HepG2 (cell line): ENCODE measurements around the gene GNAS-AS1. TPM values are rescaled to one million over a fixed set of nuclear protein-coding genes. Genes with fewer than 3 reads are reported as not detected.

Experiments
- ATAC-seq: fragments of 200-7000 bp; cut with Tn5 transposase; 3 replicates; pipeline ENCODE4 v1.9.1; 2020; ENCODE audit warnings: mild to moderate bottlenecking, moderate library complexity
- BruUV-seq: library from RNA; stranded (reverse); fragments of 400-500 nt; replicated peaks from 2 replicates; lab custom pipeline; 2021; lab: Mats Ljungman, UMichigan
- CTCF ChIA-PET: fragments of 300-600 bp; formaldehyde crosslinking; extraction: SDS; loops from one replicate; lab custom pipeline; 2021; ENCODE audit warnings: low total read pairs, inconsistent platforms, low intra/inter-chr PET ratio; lab: Yijun Ruan, JAX
- POLR2A ChIA-PET: fragments of 350-600 bp; sonication (Branson Sonifier 250); formaldehyde crosslinking; loops from one replicate; lab custom pipeline; 2020; ENCODE audit warnings: antibody characterized with exemption, inconsistent platforms; lab: Yijun Ruan, JAX
- DNase-seq: peaks from one replicate; pipeline ENCODE4 v3.0.0-alpha.2; 2015; ENCODE audit warnings: low spot score
- FAIRE-seq: peaks from 3 replicates; lab custom pipeline; 2011; peaks lifted over from hg19 to GRCh38; lab: Jason Lieb, UNC
- H2AFZ ChIP-seq: one replicate; pipeline ENCODE4 v1.6.1; 2011; ENCODE audit warnings: low read length, inconsistent platforms
- H3K27ac ChIP-seq: fragments of 300-600 bp; 3 replicates; pipeline ENCODE4 v1.8.0; 2011; ENCODE audit warnings: mixed run types, mild to moderate bottlenecking, mixed read lengths, low read length, inconsistent platforms; ENCODE audit not compliant: insufficient read depth; ENCODE audit errors: extremely low read length
- H3K27me3 ChIP-seq, 2 experiments: fragments of 200-600 bp in 1 of 2; 2 replicates in 1 of 2; 3 replicates in 1 of 2; pipeline versions ENCODE4 v1.6.0 to v1.8.0; 2011; ENCODE audit warnings: low read length in 2 of 2, mild to moderate bottlenecking in 2 of 2, moderate library complexity in 2 of 2, inconsistent platforms in 1 of 2; ENCODE audit not compliant: insufficient read depth in 2 of 2, control insufficient read depth in 1 of 2
- H3K36me3 ChIP-seq, 2 experiments: fragments of 200-600 bp in 1 of 2; replicated peaks in 1 of 2; 2 replicates in 1 of 2; 3 replicates in 1 of 2; pipeline versions ENCODE4 v1.5.1 to v1.8.0; 2011; ENCODE audit warnings: low read length in 2 of 2, inconsistent platforms in 1 of 2; ENCODE audit not compliant: insufficient read depth in 2 of 2, control insufficient read depth in 1 of 2
- H3K4me1 ChIP-seq: 2 replicates; pipeline ENCODE4 v1.5.1; 2012; ENCODE audit warnings: low read length, inconsistent platforms; ENCODE audit not compliant: insufficient read depth
- H3K4me2 ChIP-seq: 2 replicates; pipeline ENCODE4 v1.6.0; 2011; ENCODE audit warnings: low read depth, low read length, inconsistent platforms
- H3K4me3 ChIP-seq, 3 experiments: fragments of 200-600 bp in 1 of 3; sonication (generic), shearing (Covaris generic) in 1 of 3; replicated peaks in 1 of 3; 2 replicates each; pipeline ENCODE4 v1.5.1; 2011 to 2016; ENCODE audit warnings: low read length in 3 of 3, inconsistent platforms in 2 of 3, low read depth in 2 of 3, mild to moderate bottlenecking in 2 of 3, control low read depth in 1 of 3, mixed read lengths in 1 of 3; ENCODE audit not compliant: insufficient read depth in 1 of 3
- H3K79me2 ChIP-seq: one replicate; pipeline ENCODE4 v1.6.1; 2011; ENCODE audit warnings: low read length, inconsistent platforms; ENCODE audit not compliant: insufficient read depth
- H3K9ac ChIP-seq: 2 replicates; pipeline ENCODE4 v1.6.0; 2011; ENCODE audit warnings: mild to moderate bottlenecking, low read depth, low read length, inconsistent platforms; ENCODE audit not compliant: insufficient read depth
- H3K9me3 ChIP-seq: 2 replicates; pipeline ENCODE4 v1.5.1; 2012; ENCODE audit warnings: mild to moderate bottlenecking, low read length
- H4K20me1 ChIP-seq: 2 replicates; pipeline ENCODE4 v1.6.0; 2011; ENCODE audit warnings: inconsistent platforms, mild to moderate bottlenecking, low read length, moderate library complexity; ENCODE audit not compliant: insufficient read depth
- ATF1 ChIP-seq: IDR thresholded peaks from 2 replicates; pipeline ENCODE4 v1.6.1; 2016; ENCODE audit warnings: mild to moderate bottlenecking, control low read depth
- BRD4 ChIP-seq: sonication (generic); formaldehyde crosslinking; IDR thresholded peaks from 2 replicates; pipeline ENCODE4 v1.4.0; 2020; ENCODE audit warnings: missing genetic modification reagents
- FOXP1 ChIP-seq, 2 experiments: fragments of 450-650 bp in 1 of 2; IDR thresholded peaks; 2 replicates each; pipeline ENCODE4 v1.6.1; 2017 to 2018; ENCODE audit warnings: antibody characterized with exemption in 1 of 2
- GPN1 ChIP-seq: sonication (generic); formaldehyde crosslinking; IDR thresholded peaks from 2 replicates; pipeline ENCODE4 v1.5.1; 2020; ENCODE audit warnings: missing genetic modification reagents, borderline replicate concordance
- HIVEP1 ChIP-seq: sonication (generic); formaldehyde crosslinking; IDR thresholded peaks from 2 replicates; pipeline ENCODE4 v1.4.0; 2020; ENCODE audit warnings: mild to moderate bottlenecking, missing genetic modification reagents
- RELA ChIP-seq: sonication (generic); formaldehyde crosslinking; IDR thresholded peaks from 2 replicates; pipeline ENCODE4 v1.4.0; 2020; ENCODE audit warnings: missing genetic modification reagents
- ZMYM2 ChIP-seq: sonication (generic); formaldehyde crosslinking; IDR thresholded peaks from 2 replicates; pipeline ENCODE4 v1.8.0; 2022; ENCODE audit warnings: mild to moderate bottlenecking, missing genetic modification reagents
- ZNF570 ChIP-seq: sonication (generic); formaldehyde crosslinking; IDR thresholded peaks from 2 replicates; pipeline ENCODE4 v1.4.0; 2020; ENCODE audit warnings: mild to moderate bottlenecking, missing genetic modification reagents, borderline replicate concordance
- WGBS: methylation state at CpG from one replicate; pipeline ENCODE4 v1.1.6; 2017; ENCODE audit warnings: low lambda C conversion rate; 5-methylcytosine and 5-hydroxymethylcytosine counted together
- in situ Hi-C: cut with HindIII; loops from 2 replicates; pipeline ENCODE4 v1.10.0; 2017; ENCODE audit warnings: low pct_unique_long_range_greater_than_20kb; ENCODE audit not compliant: extremely low pct_ligation_motif_present
- intact Hi-C: fragments of 100-400 bp; cut with micrococcal nuclease; formaldehyde crosslinking; loops from one replicate; pipeline ENCODE4 v1.10.0; 2022; ENCODE audit not compliant: unreplicated experiment
- polyA plus RNA-seq, 8 experiments: library from polyadenylated mRNA; depleted of rRNA in 3 of 8; stranded (reverse) in 7 of 8; unstranded in 1 of 8; fragments of >200 nt; fragmentation: Illumina TruSeq in 4 of 8; extraction: Trizol in 4 of 8; gene quantifications; 2 replicates each; pipeline versions ENCODE4 v1.2.1 to v1.2.3, GENCODE V29; 2011 to 2016; ENCODE audit warnings: low read depth in 4 of 8, missing spikeins in 1 of 8, mixed read lengths in 1 of 8; ENCODE audit not compliant: insufficient read depth in 1 of 8
- total RNA-seq, 5 experiments: library from RNA; depleted of rRNA; stranded (reverse); fragments of >200 nt; fragmentation: Illumina TruSeq; extraction: Trizol; gene quantifications; 2 replicates each; pipeline ENCODE4 v1.2.3, GENCODE V29; 2016; ENCODE audit warnings: low read depth in 1 of 5
- TF ChIP-seq, protein P1 (sequence below): sonication (generic); formaldehyde crosslinking; IDR thresholded peaks from 2 replicates; pipeline ENCODE4 v1.8.0; 2022; ENCODE audit warnings: missing genetic modification reagents, mild to moderate bottlenecking, inconsistent platforms, borderline replicate concordance
- TF ChIP-seq, protein P2 (sequence below): sonication (generic); formaldehyde crosslinking; IDR thresholded peaks from 2 replicates; pipeline ENCODE4 v1.5.0; 2020; ENCODE audit warnings: mild to moderate bottlenecking, missing genetic modification reagents, borderline replicate concordance

Gene GNAS-AS1
- total and polyA plus RNA-seq, 2 of the 13 experiments (the other 11 are each of a cell fraction or from before 2014, with no cell fraction given), result not detected

- TF ChIP-seq, protein P1, sequence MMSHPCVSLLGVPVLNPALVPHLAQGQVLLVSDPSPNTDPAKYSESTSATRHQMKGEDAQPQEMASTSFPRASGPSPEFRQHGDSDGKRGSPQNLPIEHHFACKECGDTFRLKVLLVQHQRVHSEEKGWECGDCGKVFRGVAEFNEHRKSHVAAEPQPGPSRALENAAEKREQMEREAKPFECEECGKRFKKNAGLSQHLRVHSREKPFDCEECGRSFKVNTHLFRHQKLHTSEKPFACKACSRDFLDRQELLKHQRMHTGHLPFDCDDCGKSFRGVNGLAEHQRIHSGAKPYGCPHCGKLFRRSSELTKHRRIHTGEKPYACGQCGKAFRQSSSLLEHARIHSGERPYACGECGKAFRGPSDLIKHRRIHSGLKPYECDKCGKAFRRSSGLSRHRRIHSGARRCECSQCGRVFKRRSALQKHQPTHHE (CRISPR knock-in tag), result no peak
Observed at GRCh38 chr20:58851969-58852458, 1.3 kb upstream of the GNAS-AS1 start (continued).

- peaks cover 0 to 36% of the 10 kb centered on the region in 2 experiments; a peak in 4 of 5 replicates for H3K27me3 ChIP-seq
- no peaks in the 10 kb centered on the region for H4K20me1 ChIP-seq
- no peaks in the 10 kb centered on the region for H3K9me3 ChIP-seq
- FAIRE-seq, result no peak
- H2AFZ ChIP-seq, result no peak overlapping the region
- WGBS, result 66% methylated on average over 33 of the region's 41 CpGs
- no TSS peak for BruUV-seq
- ATAC-seq, result no peak
- no peak overlapping the region for H3K4me2 ChIP-seq
- no peak overlapping the region for H3K9ac ChIP-seq
- no peak for DNase-seq
- H3K79me2 ChIP-seq, result no peaks in the 10 kb centered on the region
- ChIA-PET CTCF (interaction anchor here (1.7 kb wide), 1 partner anchor 370 kb away, joined by 7 read pairs; no protein-coding TSS in a partner anchor), POLR2A (no interaction called here)
- intact Hi-C loops (no loop called here), in situ Hi-C loops (no loop called here)
- H3K4me3 ChIP-seq, result no peak overlapping the region
- H3K4me1 ChIP-seq, result no peaks in the 10 kb centered on the region
- no peak for TF ChIP-seq ATF1 (CRISPR knock-in tag)
- TF ChIP-seq ZMYM2 (CRISPR knock-in tag), result no peak
- no peak overlapping the region for H3K27ac ChIP-seq
- H3K36me3 ChIP-seq, result no peaks in the 10 kb centered on the region
Observed at GRCh38 chr20:58851221-58851968, 693 bp upstream of the GNAS-AS1 start.

- WGBS, result 3% methylated on average over 2 of the region's 2 CpGs
- FAIRE-seq (no peak), ATAC-seq (no peak), DNase-seq (no peak)
- no peaks in the 10 kb centered on the region for H4K20me1 ChIP-seq
- no peaks in the 10 kb centered on the region for H3K79me2 ChIP-seq
- in situ Hi-C loops (loop anchor here (10.0 kb wide), 2 partner anchors 363 to 613 kb away; no protein-coding TSS in a partner anchor), intact Hi-C loops (loop anchor here (5.0 kb wide), 1 partner anchor 890 kb away; no protein-coding TSS in a partner anchor)
- H3K27me3 ChIP-seq, result peaks cover 0 to 48% of the 10 kb centered on the region in 2 experiments; a peak in 3 of 5 replicates
- no peak overlapping the region for H3K27ac ChIP-seq
- no peaks in the 10 kb centered on the region for H3K36me3 ChIP-seq
- no TSS peak for BruUV-seq
- no peak overlapping the region for H3K4me2 ChIP-seq
- no peak overlapping the region for H3K4me3 ChIP-seq
- H3K4me1 ChIP-seq, result no peaks in the 10 kb centered on the region
- no peaks in the 10 kb centered on the region for H3K9me3 ChIP-seq
- POLR2A ChIA-PET, result no interaction called here
- H3K9ac ChIP-seq, result no peak overlapping the region
- H2AFZ ChIP-seq, result no peak overlapping the region
- CTCF ChIA-PET, result no interaction called here
- TF ChIP-seq GPN1 (CRISPR knock-in tag), result no peak
- TF ChIP-seq RELA, result no peak
- no peak for TF ChIP-seq FOXP1 (IDR thresholded peaks at IDR 0.05)
- TF ChIP-seq FOXP1 (CRISPR knock-in tag; IDR thresholded peaks at IDR 0.05), result no peak
- TF ChIP-seq ZNF570 (CRISPR knock-in tag), result no peak
- TF ChIP-seq BRD4 (CRISPR knock-in tag), result no peak
- no peak for TF ChIP-seq HIVEP1
- TF ChIP-seq, protein P2, sequence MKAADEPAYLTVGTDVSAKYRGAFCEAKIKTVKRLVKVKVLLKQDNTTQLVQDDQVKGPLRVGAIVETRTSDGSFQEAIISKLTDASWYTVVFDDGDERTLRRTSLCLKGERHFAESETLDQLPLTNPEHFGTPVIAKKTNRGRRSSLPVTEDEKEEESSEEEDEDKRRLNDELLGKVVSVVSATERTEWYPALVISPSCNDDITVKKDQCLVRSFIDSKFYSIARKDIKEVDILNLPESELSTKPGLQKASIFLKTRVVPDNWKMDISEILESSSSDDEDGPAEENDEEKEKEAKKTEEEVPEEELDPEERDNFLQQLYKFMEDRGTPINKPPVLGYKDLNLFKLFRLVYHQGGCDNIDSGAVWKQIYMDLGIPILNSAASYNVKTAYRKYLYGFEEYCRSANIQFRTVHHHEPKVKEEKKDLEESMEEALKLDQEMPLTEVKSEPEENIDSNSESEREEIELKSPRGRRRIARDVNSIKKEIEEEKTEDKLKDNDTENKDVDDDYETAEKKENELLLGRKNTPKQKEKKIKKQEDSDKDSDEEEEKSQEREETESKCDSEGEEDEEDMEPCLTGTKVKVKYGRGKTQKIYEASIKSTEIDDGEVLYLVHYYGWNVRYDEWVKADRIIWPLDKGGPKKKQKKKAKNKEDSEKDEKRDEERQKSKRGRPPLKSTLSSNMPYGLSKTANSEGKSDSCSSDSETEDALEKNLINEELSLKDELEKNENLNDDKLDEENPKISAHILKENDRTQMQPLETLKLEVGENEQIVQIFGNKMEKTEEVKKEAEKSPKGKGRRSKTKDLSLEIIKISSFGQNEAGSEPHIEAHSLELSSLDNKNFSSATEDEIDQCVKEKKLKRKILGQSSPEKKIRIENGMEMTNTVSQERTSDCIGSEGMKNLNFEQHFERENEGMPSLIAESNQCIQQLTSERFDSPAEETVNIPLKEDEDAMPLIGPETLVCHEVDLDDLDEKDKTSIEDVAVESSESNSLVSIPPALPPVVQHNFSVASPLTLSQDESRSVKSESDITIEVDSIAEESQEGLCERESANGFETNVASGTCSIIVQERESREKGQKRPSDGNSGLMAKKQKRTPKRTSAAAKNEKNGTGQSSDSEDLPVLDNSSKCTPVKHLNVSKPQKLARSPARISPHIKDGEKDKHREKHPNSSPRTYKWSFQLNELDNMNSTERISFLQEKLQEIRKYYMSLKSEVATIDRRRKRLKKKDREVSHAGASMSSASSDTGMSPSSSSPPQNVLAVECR (CRISPR knock-in tag), result no peak
Observed at GRCh38 chr20:58847463-58847862, 3.2 kb downstream of the GNAS-AS1 start.
